ENCODE results near the gene ODF4. TPM values are rescaled to one million over a fixed set of nuclear protein-coding genes. Genes with fewer than 3 reads are reported as not detected.

Gene ODF4
- total RNA-seq, 1 experiment from 2014 or later, result not detected

DNA sequence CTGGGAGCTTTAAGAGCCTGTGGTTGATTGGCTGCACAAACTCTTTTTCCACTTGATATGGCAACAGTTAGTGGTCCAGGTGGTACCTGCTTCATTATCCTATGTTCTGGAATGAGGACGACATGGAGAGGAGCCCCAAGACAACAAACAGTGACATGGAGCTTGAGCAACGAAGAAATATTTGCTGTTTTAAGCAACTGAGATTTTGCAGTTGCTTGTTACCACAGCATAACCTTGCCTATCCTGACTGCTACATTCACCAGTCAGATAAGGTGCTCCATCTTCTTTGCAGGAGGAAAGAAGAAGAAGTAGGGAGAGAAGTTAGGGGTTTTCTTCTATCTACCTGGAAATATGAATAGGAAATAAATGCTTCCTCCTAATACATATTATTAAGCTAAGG is 7.5 kb upstream of the ODF4 start:
- ChIA-PET CTCF (no interaction called here), POLR2A (ENCODE audit: unreplicated experiment) (interaction anchor here (0.8 kb wide), 1 partner anchor 9 kb away, joined by 3 read pairs; no protein-coding TSS in a partner anchor)
- BruUV-seq (replicated peaks), result no TSS peak
- no peaks in the 10 kb centered on the region for H3K4me1 ChIP-seq (ENCODE audit: insufficient read depth, low read length)
- DNase-seq (no peak), ATAC-seq (no peak)
- no peaks in the 10 kb centered on the region for H3F3A ChIP-seq (ENCODE audit: low read length, unreplicated experiment)
- H3K9me2 ChIP-seq (replicated peaks; ENCODE audit: low read length), result no peaks in the 10 kb centered on the region
- H3K27me3 ChIP-seq (ENCODE audit: low read length), result no peaks in the 10 kb centered on the region
- H4K20me1 ChIP-seq (ENCODE audit: low read length), result no peaks in the 10 kb centered on the region
- no peaks in the 10 kb centered on the region for H3K36me3 ChIP-seq (ENCODE audit: low read depth, low read length)
- no peak for TF ChIP-seq EZH2 (IDR thresholded peaks at IDR 0.05; ENCODE audit: low read length, unreplicated experiment)
- TF ChIP-seq, protein P1, sequence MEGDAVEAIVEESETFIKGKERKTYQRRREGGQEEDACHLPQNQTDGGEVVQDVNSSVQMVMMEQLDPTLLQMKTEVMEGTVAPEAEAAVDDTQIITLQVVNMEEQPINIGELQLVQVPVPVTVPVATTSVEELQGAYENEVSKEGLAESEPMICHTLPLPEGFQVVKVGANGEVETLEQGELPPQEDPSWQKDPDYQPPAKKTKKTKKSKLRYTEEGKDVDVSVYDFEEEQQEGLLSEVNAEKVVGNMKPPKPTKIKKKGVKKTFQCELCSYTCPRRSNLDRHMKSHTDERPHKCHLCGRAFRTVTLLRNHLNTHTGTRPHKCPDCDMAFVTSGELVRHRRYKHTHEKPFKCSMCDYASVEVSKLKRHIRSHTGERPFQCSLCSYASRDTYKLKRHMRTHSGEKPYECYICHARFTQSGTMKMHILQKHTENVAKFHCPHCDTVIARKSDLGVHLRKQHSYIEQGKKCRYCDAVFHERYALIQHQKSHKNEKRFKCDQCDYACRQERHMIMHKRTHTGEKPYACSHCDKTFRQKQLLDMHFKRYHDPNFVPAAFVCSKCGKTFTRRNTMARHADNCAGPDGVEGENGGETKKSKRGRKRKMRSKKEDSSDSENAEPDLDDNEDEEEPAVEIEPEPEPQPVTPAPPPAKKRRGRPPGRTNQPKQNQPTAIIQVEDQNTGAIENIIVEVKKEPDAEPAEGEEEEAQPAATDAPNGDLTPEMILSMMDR (conservative IDR thresholded peaks at IDR 0.05; ENCODE audit: low read depth, low read length), result no peak
- no peak for TF ChIP-seq EZH2phosphoT487 (IDR thresholded peaks at IDR 0.05; ENCODE audit: borderline replicate concordance, low read length)
- H2AFZ ChIP-seq (ENCODE audit: low read length), result no peak overlapping the region
- intact Hi-C loops (cut with micrococcal nuclease), result no loop called here
- no peaks in the 10 kb centered on the region for H3K9me3 ChIP-seq (ENCODE audit: low read length)
- no peak overlapping the region for H3K9ac ChIP-seq (ENCODE audit: low read length)
- no peak overlapping the region for H3K27ac ChIP-seq (ENCODE audit: low read length)
- H3K4me2 ChIP-seq (ENCODE audit: low read length), result no peak overlapping the region
- no peak overlapping the region for H3K4me3 ChIP-seq (ENCODE audit: low read length)
- no peaks in the 10 kb centered on the region for H3K79me2 ChIP-seq (ENCODE audit: low read length)

DNA sequence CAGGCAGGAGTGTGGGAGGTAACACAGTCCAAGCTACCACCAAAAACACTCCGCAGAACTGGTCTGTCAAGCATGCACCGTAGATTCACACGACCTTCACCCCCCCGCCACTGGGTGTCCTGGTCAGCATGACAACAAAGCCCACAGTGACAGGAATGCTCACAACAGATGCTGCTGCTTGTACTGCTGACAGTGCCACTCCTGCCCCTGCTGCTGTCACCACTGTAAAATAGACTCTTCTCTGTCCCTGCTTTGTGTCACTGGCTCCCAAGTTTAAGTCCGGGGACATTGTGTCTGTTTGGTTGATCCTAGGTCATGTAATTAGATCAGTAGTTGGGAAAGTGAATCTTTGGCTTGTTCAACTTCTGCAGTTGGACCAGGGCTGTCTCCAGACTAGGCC is 7.0 kb upstream of the ODF4 start:
- no TSS peak for BruUV-seq (replicated peaks)
- intact Hi-C loops (cut with micrococcal nuclease), result no loop called here
- no peaks in the 10 kb centered on the region for H3K27me3 ChIP-seq (ENCODE audit: low read length)
- TF ChIP-seq EZH2 (IDR thresholded peaks at IDR 0.05; ENCODE audit: low read length, unreplicated experiment) (no peak), EZH2phosphoT487 (IDR thresholded peaks at IDR 0.05; ENCODE audit: borderline replicate concordance, low read length) (no peak)
- TF ChIP-seq, protein P1 (conservative IDR thresholded peaks at IDR 0.05; ENCODE audit: low read depth, low read length), result no peak
- no peak overlapping the region for H3K9ac ChIP-seq (ENCODE audit: low read length)
- no peak overlapping the region for H3K27ac ChIP-seq (ENCODE audit: low read length)
- H3K9me3 ChIP-seq (ENCODE audit: low read length), result no peaks in the 10 kb centered on the region
- no peaks in the 10 kb centered on the region for H3K4me1 ChIP-seq (ENCODE audit: insufficient read depth, low read length)
- POLR2A ChIA-PET (ENCODE audit: unreplicated experiment), result interaction anchor here (0.8 kb wide), 1 partner anchor 9 kb away, joined by 3 read pairs; no protein-coding TSS in a partner anchor
- H3K36me3 ChIP-seq (ENCODE audit: low read depth, low read length), result no peaks in the 10 kb centered on the region
- no peak overlapping the region for H3K4me3 ChIP-seq (ENCODE audit: low read length)
- no peak overlapping the region for H3K4me2 ChIP-seq (ENCODE audit: low read length)
- ATAC-seq (peak; percentile 40; the same call in 1 of the 2 replicates), DNase-seq (peak; percentile 25)
- H4K20me1 ChIP-seq (ENCODE audit: low read length), result no peaks in the 10 kb centered on the region
- no peaks in the 10 kb centered on the region for H3F3A ChIP-seq (ENCODE audit: low read length, unreplicated experiment)
- CTCF ChIA-PET, result no interaction called here
- no peaks in the 10 kb centered on the region for H3K79me2 ChIP-seq (ENCODE audit: low read length)
- H2AFZ ChIP-seq (ENCODE audit: low read length), result no peak overlapping the region
- H3K9me2 ChIP-seq (replicated peaks; ENCODE audit: low read length), result no peaks in the 10 kb centered on the region

GRCh38 chr17:8333281-8333680 is 6.4 kb upstream of the ODF4 start:
- no peaks in the 10 kb centered on the region for H3K9me2 ChIP-seq (replicated peaks; ENCODE audit: low read length)
- intact Hi-C loops (cut with micrococcal nuclease), result no loop called here
- DNase-seq (no peak), ATAC-seq (no peak)
- H3K9ac ChIP-seq (ENCODE audit: low read length), result no peak overlapping the region
- H3K36me3 ChIP-seq (ENCODE audit: low read depth, low read length), result no peaks in the 10 kb centered on the region
- no peaks in the 10 kb centered on the region for H3K27me3 ChIP-seq (ENCODE audit: low read length)
- no peaks in the 10 kb centered on the region for H3F3A ChIP-seq (ENCODE audit: low read length, unreplicated experiment)
- no peaks in the 10 kb centered on the region for H3K79me2 ChIP-seq (ENCODE audit: low read length)
- BruUV-seq (replicated peaks), result no TSS peak
- ChIA-PET POLR2A (ENCODE audit: unreplicated experiment) (no interaction called here), CTCF (no interaction called here)
- no peaks in the 10 kb centered on the region for H4K20me1 ChIP-seq (ENCODE audit: low read length)
- TF ChIP-seq EZH2 (IDR thresholded peaks at IDR 0.05; ENCODE audit: low read length, unreplicated experiment) (no peak), EZH2phosphoT487 (IDR thresholded peaks at IDR 0.05; ENCODE audit: borderline replicate concordance, low read length) (no peak)
- TF ChIP-seq, protein P1 (conservative IDR thresholded peaks at IDR 0.05; ENCODE audit: low read depth, low read length), result no peak
- H3K4me1 ChIP-seq (ENCODE audit: insufficient read depth, low read length), result no peaks in the 10 kb centered on the region
- no peak overlapping the region for H3K4me2 ChIP-seq (ENCODE audit: low read length)
- H2AFZ ChIP-seq (ENCODE audit: low read length), result no peak overlapping the region
- H3K4me3 ChIP-seq (ENCODE audit: low read length), result no peak overlapping the region
- no peak overlapping the region for H3K27ac ChIP-seq (ENCODE audit: low read length)
- no peaks in the 10 kb centered on the region for H3K9me3 ChIP-seq (ENCODE audit: low read length)
